Lower lobe of right lung (tissue), 2 donors: ENCODE data around the gene PRDM10. TPM values are rescaled to one million over a fixed set of nuclear protein-coding genes. Genes with fewer than 3 reads are reported as not detected.
A peak's percentile ranks its signal among the peaks of the same experiment; 100 is the strongest.

Experiments
- ATAC-seq, 2 donors: fragments of 200-7000 bp; cut with Tn5 transposase; one replicate each; pipeline ENCODE4 v1.9.1; 2020 to 2022; ENCODE audit warnings: mild to moderate bottlenecking in 2 of 2, moderate library complexity in 2 of 2
- DNase-seq: peaks from one replicate; pipeline ENCODE4 v3.0.0-alpha.2; 2020
- H3K27ac ChIP-seq: fragments of 200-600 bp; one replicate; pipeline ENCODE4 v1.8.0; 2022
- H3K27me3 ChIP-seq: fragments of 200-600 bp; one replicate; pipeline ENCODE4 v1.8.0; 2022; ENCODE audit warnings: low read depth
- H3K36me3 ChIP-seq: fragments of 200-600 bp; one replicate; pipeline ENCODE4 v1.8.0; 2022; ENCODE audit warnings: mild to moderate bottlenecking
- H3K4me1 ChIP-seq: fragments of 200-600 bp; one replicate; pipeline ENCODE4 v1.8.0; 2022
- H3K4me3 ChIP-seq: fragments of 200-600 bp; one replicate; pipeline ENCODE4 v1.8.0; 2022; ENCODE audit warnings: mild to moderate bottlenecking
- H3K9me3 ChIP-seq: fragments of 200-600 bp; one replicate; pipeline ENCODE4 v1.8.0; 2022
- CTCF ChIP-seq: fragments of 200-600 bp; IDR thresholded peaks from one replicate; pipeline ENCODE4 v1.8.0; 2022; ENCODE audit warnings: antibody characterized with exemption, mild to moderate bottlenecking
- intact Hi-C: fragments of 100-400 bp; cut with DNase I; formaldehyde crosslinking; loops from one replicate; pipeline ENCODE4 v1.11.0; 2022
- total RNA-seq: library from RNA; stranded (reverse); fragmentation: NEBNext Ultra II Directional; extraction: Animal tissue kit (Norgen Biotek cat#: 25700); gene quantifications from one replicate; pipeline ENCODE4 v1.2.1, GENCODE V29; 2021
- donor health status: DM: no; HTN: yes; CAD: no; lungs with severe emphysema.

Gene PRDM10
- total RNA-seq, 1 donor from 2014 or later: 9.5 TPM

- intact Hi-C loops: no loop called here
- H3K4me1 ChIP-seq: peaks cover 10% of the 10 kb centered on the region
- no peaks in the 10 kb centered on the region for H3K9me3 ChIP-seq
- H3K4me3 ChIP-seq: peak overlapping the region; percentile 99
- no peak for DNase-seq
- no peak for TF ChIP-seq CTCF
- peak; percentile 1 to 20 for ATAC-seq
- no peaks in the 10 kb centered on the region for H3K27me3 ChIP-seq
- H3K36me3 ChIP-seq: peaks cover 34% of the 10 kb centered on the region
- H3K27ac ChIP-seq: peak overlapping the region; percentile 85
Observed at GRCh38 chr11:129894278-129895125, 108.1 kb downstream of the PRDM10 start.

- no peak for TF ChIP-seq CTCF
- Histone ChIP-seq H3K4me1 (no peaks in the 10 kb centered on the region), H3K4me3 (no peak overlapping the region), H3K27me3 (no peaks in the 10 kb centered on the region), H3K36me3 (peaks cover 95% of the 10 kb centered on the region), H3K27ac (no peak overlapping the region), H3K9me3 (no peaks in the 10 kb centered on the region)
- ATAC-seq (no peak), DNase-seq (no peak)
- intact Hi-C loops: no loop called here
Observed at GRCh38 chr11:129888451-129888850, 114.2 kb downstream of the PRDM10 start.

GRCh38 chr11:129885381-129885780, 117.3 kb downstream of the PRDM10 start:
- Histone ChIP-seq H3K9me3 (no peaks in the 10 kb centered on the region), H3K36me3 (peaks cover 99% of the 10 kb centered on the region), H3K4me1 (no peaks in the 10 kb centered on the region), H3K27ac (no peak overlapping the region), H3K4me3 (no peak overlapping the region), H3K27me3 (no peaks in the 10 kb centered on the region)
- TF ChIP-seq CTCF: no peak
- intact Hi-C loops: no loop called here
- ATAC-seq (no peak), DNase-seq (no peak)

GRCh38 chr11:129884581-129884980, 118.1 kb downstream of the PRDM10 start:
- no peaks in the 10 kb centered on the region for H3K4me1 ChIP-seq
- intact Hi-C loops: no loop called here
- DNase-seq (no peak), ATAC-seq (no peak)
- TF ChIP-seq CTCF: no peak
- H3K36me3 ChIP-seq: peaks cover 100% of the 10 kb centered on the region
- H3K4me3 ChIP-seq: no peak overlapping the region
- no peaks in the 10 kb centered on the region for H3K27me3 ChIP-seq
- H3K9me3 ChIP-seq: no peaks in the 10 kb centered on the region
- H3K27ac ChIP-seq: no peak overlapping the region

GRCh38 chr11:129881570-129882170, 121.0 kb downstream of the PRDM10 start:
- TF ChIP-seq CTCF: peak; percentile 39
- peak in 1 of 2 donors; percentile 45 for ATAC-seq
- no peak overlapping the region for H3K27ac ChIP-seq
- H3K4me3 ChIP-seq: no peak overlapping the region
- H3K27me3 ChIP-seq: no peaks in the 10 kb centered on the region
- no peaks in the 10 kb centered on the region for H3K4me1 ChIP-seq
- no peak for DNase-seq
- intact Hi-C loops: no loop called here
- no peaks in the 10 kb centered on the region for H3K9me3 ChIP-seq
- peaks cover 100% of the 10 kb centered on the region for H3K36me3 ChIP-seq
